ENCODE data around the gene ANXA5.

The ANXA5 gene

DNA sequence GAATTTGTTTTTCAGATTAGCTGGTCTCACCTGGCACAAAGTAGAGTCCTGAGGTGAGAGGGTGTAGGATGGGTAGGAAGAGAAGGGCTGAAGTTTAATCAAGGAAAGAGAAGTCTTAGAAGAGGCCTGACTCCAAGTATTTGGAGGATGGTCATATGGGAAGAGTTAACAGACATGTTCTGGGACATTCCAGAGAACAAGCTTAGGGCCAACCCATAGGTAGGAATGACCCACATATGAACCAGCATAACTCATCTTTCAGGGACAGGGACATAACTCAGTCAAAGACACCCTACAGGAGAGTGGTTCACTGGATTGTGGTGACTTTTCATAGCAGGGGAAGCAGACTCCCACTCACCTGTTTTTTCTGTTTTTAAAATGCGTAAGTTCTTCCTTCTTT is 27.9 kb upstream of the ANXA5 start:
- no peak for TF ChIP-seq FOXP2 (optimal IDR thresholded peaks at IDR 0.05; ENCODE audit: borderline replicate concordance, extremely low read depth, extremely low read length, insufficient read depth)
- TF ChIP-seq TAF1 (IDR thresholded peaks at IDR 0.05; ENCODE audit: borderline replicate concordance, insufficient read depth, low read length): no peak

DNA sequence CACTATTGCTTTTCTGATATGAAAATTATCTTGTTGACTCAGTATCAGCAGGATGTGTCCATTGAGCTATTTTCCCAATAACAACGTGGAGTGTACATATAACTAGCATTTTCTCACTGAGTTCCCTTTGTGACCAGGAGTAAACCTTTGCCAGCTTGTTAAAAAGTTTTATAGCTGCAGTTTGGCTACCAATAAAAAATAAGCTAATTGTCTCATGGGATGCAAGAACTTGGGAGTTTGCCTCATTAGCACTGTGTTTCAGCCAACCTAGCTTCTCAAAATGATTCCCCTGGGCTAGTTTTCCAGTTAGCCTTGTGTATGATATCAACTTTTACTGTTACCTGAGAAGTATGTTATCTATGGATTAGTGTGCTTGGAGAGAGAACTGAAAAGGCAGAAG is 24.9 kb upstream of the ANXA5 start:
- no peak for TF ChIP-seq TAF1 (IDR thresholded peaks at IDR 0.05; ENCODE audit: borderline replicate concordance, insufficient read depth, low read length)
- no peak for TF ChIP-seq FOXP2 (optimal IDR thresholded peaks at IDR 0.05; ENCODE audit: borderline replicate concordance, extremely low read depth, extremely low read length, insufficient read depth)
- no peak for TF ChIP-seq SIN3A (IDR thresholded peaks at IDR 0.05; ENCODE audit: borderline replicate concordance, insufficient read depth, low read length)
- TF ChIP-seq, protein P1, sequence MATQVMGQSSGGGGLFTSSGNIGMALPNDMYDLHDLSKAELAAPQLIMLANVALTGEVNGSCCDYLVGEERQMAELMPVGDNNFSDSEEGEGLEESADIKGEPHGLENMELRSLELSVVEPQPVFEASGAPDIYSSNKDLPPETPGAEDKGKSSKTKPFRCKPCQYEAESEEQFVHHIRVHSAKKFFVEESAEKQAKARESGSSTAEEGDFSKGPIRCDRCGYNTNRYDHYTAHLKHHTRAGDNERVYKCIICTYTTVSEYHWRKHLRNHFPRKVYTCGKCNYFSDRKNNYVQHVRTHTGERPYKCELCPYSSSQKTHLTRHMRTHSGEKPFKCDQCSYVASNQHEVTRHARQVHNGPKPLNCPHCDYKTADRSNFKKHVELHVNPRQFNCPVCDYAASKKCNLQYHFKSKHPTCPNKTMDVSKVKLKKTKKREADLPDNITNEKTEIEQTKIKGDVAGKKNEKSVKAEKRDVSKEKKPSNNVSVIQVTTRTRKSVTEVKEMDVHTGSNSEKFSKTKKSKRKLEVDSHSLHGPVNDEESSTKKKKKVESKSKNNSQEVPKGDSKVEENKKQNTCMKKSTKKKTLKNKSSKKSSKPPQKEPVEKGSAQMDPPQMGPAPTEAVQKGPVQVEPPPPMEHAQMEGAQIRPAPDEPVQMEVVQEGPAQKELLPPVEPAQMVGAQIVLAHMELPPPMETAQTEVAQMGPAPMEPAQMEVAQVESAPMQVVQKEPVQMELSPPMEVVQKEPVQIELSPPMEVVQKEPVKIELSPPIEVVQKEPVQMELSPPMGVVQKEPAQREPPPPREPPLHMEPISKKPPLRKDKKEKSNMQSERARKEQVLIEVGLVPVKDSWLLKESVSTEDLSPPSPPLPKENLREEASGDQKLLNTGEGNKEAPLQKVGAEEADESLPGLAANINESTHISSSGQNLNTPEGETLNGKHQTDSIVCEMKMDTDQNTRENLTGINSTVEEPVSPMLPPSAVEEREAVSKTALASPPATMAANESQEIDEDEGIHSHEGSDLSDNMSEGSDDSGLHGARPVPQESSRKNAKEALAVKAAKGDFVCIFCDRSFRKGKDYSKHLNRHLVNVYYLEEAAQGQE (IDR thresholded peaks at IDR 0.05; ENCODE audit: insufficient read depth in 1 of 2, low read depth in 2 of 2, low read length in 2 of 2): no peak
- no peak for TF ChIP-seq POLR2AphosphoS5 (IDR thresholded peaks at IDR 0.05; ENCODE audit: low read depth, low read length)

DNA sequence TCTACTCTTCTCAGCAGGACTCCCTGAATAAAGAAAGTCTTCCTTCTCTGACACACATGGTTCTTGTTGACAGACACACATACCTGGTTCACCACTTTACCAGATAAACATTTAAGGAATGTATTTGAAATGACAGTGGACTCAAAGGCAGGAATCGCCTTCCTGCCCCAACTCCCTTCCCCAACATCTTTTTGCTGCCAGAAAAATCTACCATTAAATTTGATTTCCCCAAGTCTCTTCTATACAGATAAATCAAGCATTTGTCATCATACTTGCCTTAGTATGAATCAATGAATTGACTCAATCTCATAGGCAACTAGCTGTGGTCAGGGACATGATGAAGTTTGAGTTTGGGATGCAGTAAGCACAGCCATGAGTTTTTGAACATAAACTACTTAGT is 23.3 kb upstream of the ANXA5 start:
- TF ChIP-seq, protein P1 (IDR thresholded peaks at IDR 0.05; ENCODE audit: insufficient read depth in 1 of 2, low read depth in 2 of 2, low read length in 2 of 2): no peak
- TF ChIP-seq TAF1 (IDR thresholded peaks at IDR 0.05; ENCODE audit: borderline replicate concordance, insufficient read depth, low read length) (no peak), FOXP2 (optimal IDR thresholded peaks at IDR 0.05; ENCODE audit: borderline replicate concordance, extremely low read depth, extremely low read length, insufficient read depth) (no peak), POLR2AphosphoS5 (IDR thresholded peaks at IDR 0.05; ENCODE audit: low read depth, low read length) (no peak), SIN3A (IDR thresholded peaks at IDR 0.05; ENCODE audit: borderline replicate concordance, insufficient read depth, low read length) (no peak)

DNA sequence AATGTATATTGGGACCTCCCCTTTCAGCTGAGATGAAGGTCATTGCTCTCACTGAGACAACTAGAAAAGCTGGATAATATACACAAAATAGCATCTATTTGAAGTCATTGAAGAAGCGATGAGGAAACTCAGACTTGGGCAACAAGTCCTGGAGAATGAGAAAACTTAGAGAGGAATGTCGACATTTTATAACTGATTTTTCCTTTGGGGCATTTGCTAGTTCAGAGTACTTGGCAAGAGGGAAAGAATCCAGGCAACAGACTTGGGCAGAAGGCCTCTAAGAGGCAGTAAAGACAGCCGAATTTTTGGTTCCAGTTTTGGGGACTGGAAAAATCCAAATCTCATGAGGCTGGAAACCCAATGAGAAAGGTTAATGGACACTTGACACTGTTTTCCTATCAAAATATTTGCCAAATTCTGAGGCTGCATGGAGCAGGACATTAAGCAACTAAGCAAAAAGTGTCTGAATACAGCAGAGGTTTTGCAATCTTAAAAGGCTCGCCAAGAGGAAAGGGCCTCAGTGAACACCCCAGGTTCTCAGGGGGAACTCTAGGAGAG is 21.0 kb upstream of the ANXA5 start:
- TF ChIP-seq, protein P1 (IDR thresholded peaks at IDR 0.05; ENCODE audit: insufficient read depth in 1 of 2, low read depth in 2 of 2, low read length in 2 of 2): no peak
- no peak for TF ChIP-seq TAF1 (IDR thresholded peaks at IDR 0.05; ENCODE audit: borderline replicate concordance, insufficient read depth, low read length)
- no peak for TF ChIP-seq POLR2AphosphoS5 (IDR thresholded peaks at IDR 0.05; ENCODE audit: low read depth, low read length)
- TF ChIP-seq SIN3A (IDR thresholded peaks at IDR 0.05; ENCODE audit: borderline replicate concordance, insufficient read depth, low read length): no peak
- no peak for TF ChIP-seq FOXP2 (optimal IDR thresholded peaks at IDR 0.05; ENCODE audit: borderline replicate concordance, extremely low read depth, extremely low read length, insufficient read depth)

DNA sequence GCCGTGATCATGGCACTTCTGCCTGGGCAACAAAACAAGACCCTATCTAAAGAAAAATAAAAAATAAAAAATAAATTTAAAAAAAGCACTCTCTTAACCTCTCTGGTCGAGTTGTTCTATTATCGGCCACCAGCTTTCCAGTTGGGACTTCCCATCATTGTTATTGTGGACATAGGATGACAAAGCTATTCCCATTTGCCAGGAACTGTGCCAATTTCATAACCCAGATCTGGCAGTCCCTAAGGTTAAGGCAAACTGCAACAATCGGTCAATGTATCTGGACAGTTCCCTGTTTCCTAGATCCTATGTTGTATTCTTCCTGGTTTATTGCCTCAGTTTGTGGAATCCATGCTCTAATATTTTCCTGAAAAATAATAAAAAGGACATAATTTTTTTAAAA is 17.8 kb upstream of the ANXA5 start:
- no peak for TF ChIP-seq SIN3A (IDR thresholded peaks at IDR 0.05; ENCODE audit: borderline replicate concordance, insufficient read depth, low read length)
- no peak for TF ChIP-seq TAF1 (IDR thresholded peaks at IDR 0.05; ENCODE audit: borderline replicate concordance, insufficient read depth, low read length)
- TF ChIP-seq, protein P1 (IDR thresholded peaks at IDR 0.05; ENCODE audit: insufficient read depth in 1 of 2, low read depth in 2 of 2, low read length in 2 of 2): no peak
- TF ChIP-seq FOXP2 (optimal IDR thresholded peaks at IDR 0.05; ENCODE audit: borderline replicate concordance, extremely low read depth, extremely low read length, insufficient read depth): no peak
- TF ChIP-seq POLR2AphosphoS5 (IDR thresholded peaks at IDR 0.05; ENCODE audit: low read depth, low read length): no peak
